ENCODE results near the gene SLC51A. TPM values are rescaled to one million over a fixed set of nuclear protein-coding genes. Genes with fewer than 3 reads are reported as not detected.
"Not testable (repeated sequence)": the region's sequence is repeated elsewhere in the genome, so short reads cannot be mapped to it uniquely, and the experiment has no call there.

SLC51A gene
- total RNA-seq, 1 donor = not detected

GRCh38 chr3:196181127-196181546 is 35.2 kb upstream of the SLC51A start:
- H4K20me1 ChIP-seq (ENCODE audit: insufficient read depth, low read length) = no peaks in the 10 kb centered on the region

GRCh38 chr3:196184169-196184432 is 32.2 kb upstream of the SLC51A start:
- not testable (repeated sequence) for H3K4me3 ChIP-seq (ENCODE audit: insufficient read depth, low read length); H3K27me3 ChIP-seq (ENCODE audit: insufficient read depth, low read length); H3K79me2 ChIP-seq (ENCODE audit: insufficient read depth, low read length); H3K36me3 ChIP-seq (ENCODE audit: insufficient read depth, low read length); DNase-seq (ENCODE audit: insufficient read length, low spot score, missing footprints); H3K4me2 ChIP-seq (ENCODE audit: insufficient read depth, low read length); H4K20me1 ChIP-seq (ENCODE audit: insufficient read depth, low read length); H3K27ac ChIP-seq (ENCODE audit: low read depth, low read length); H3K9me3 ChIP-seq (ENCODE audit: low read depth, low read length); H2AFZ ChIP-seq (ENCODE audit: low read length)
- H3K4me1 ChIP-seq (ENCODE audit: insufficient read depth, low read length) = peaks cover 10% of the 10 kb centered on the region

More at GRCh38 chr3:196181127-196181546, 35.2 kb upstream of the SLC51A start:
- no peaks in the 10 kb centered on the region for H3K79me2 ChIP-seq (ENCODE audit: insufficient read depth, low read length)
- no peak overlapping the region for H3K4me3 ChIP-seq (ENCODE audit: insufficient read depth, low read length)
- no peak for TF ChIP-seq CTCF (IDR thresholded peaks at IDR 0.05; ENCODE audit: extremely low read depth, low read depth, low read length)
- no peak overlapping the region for H3K4me2 ChIP-seq (ENCODE audit: insufficient read depth, low read length)
- no peak overlapping the region for H3K27ac ChIP-seq (ENCODE audit: low read depth, low read length)
- DNase-seq (ENCODE audit: insufficient read length, low spot score, missing footprints) = peak; percentile 15
- H3K4me1 ChIP-seq (ENCODE audit: insufficient read depth, low read length) = peaks cover 10% of the 10 kb centered on the region
- H3K36me3 ChIP-seq (ENCODE audit: insufficient read depth, low read length) = no peaks in the 10 kb centered on the region
- no peak overlapping the region for H2AFZ ChIP-seq (ENCODE audit: low read length)
- H3K27me3 ChIP-seq (ENCODE audit: insufficient read depth, low read length) = no peaks in the 10 kb centered on the region
- H3K9me3 ChIP-seq (ENCODE audit: low read depth, low read length) = no peaks in the 10 kb centered on the region

- H3K36me3 ChIP-seq (ENCODE audit: insufficient read depth, low read length) = no peaks in the 10 kb centered on the region
- no peak overlapping the region for H2AFZ ChIP-seq (ENCODE audit: low read length)
- H4K20me1 ChIP-seq (ENCODE audit: insufficient read depth, low read length) = no peaks in the 10 kb centered on the region
- H3K27me3 ChIP-seq (ENCODE audit: insufficient read depth, low read length) = no peaks in the 10 kb centered on the region
- peaks cover 2% of the 10 kb centered on the region for H3K4me1 ChIP-seq (ENCODE audit: insufficient read depth, low read length)
- H3K79me2 ChIP-seq (ENCODE audit: insufficient read depth, low read length) = no peaks in the 10 kb centered on the region
- no peak overlapping the region for H3K4me3 ChIP-seq (ENCODE audit: insufficient read depth, low read length)
- TF ChIP-seq CTCF (IDR thresholded peaks at IDR 0.05; ENCODE audit: extremely low read depth, low read depth, low read length) = no peak
- DNase-seq (ENCODE audit: insufficient read length, low spot score, missing footprints) = peak; percentile 37
- H3K27ac ChIP-seq (ENCODE audit: low read depth, low read length) = no peak overlapping the region
- no peak overlapping the region for H3K4me2 ChIP-seq (ENCODE audit: insufficient read depth, low read length)
- no peaks in the 10 kb centered on the region for H3K9me3 ChIP-seq (ENCODE audit: low read depth, low read length)
Measured at GRCh38 chr3:196184881-196185280, 31.5 kb upstream of the SLC51A start.

GRCh38 chr3:196186651-196187573 is 29.4 kb upstream of the SLC51A start:
- Histone ChIP-seq H3K79me2 (ENCODE audit: insufficient read depth, low read length) (no peaks in the 10 kb centered on the region), H2AFZ (ENCODE audit: low read length) (peak overlapping the region; percentile 83), H3K4me2 (ENCODE audit: insufficient read depth, low read length) (no peak overlapping the region), H4K20me1 (ENCODE audit: insufficient read depth, low read length) (no peaks in the 10 kb centered on the region), H3K9me3 (ENCODE audit: low read depth, low read length) (no peaks in the 10 kb centered on the region), H3K27me3 (ENCODE audit: insufficient read depth, low read length) (no peaks in the 10 kb centered on the region), H3K4me3 (ENCODE audit: insufficient read depth, low read length) (no peak overlapping the region), H3K27ac (ENCODE audit: low read depth, low read length) (no peak overlapping the region), H3K36me3 (ENCODE audit: insufficient read depth, low read length) (no peaks in the 10 kb centered on the region), H3K4me1 (ENCODE audit: insufficient read depth, low read length) (no peaks in the 10 kb centered on the region)
- TF ChIP-seq CTCF (IDR thresholded peaks at IDR 0.05; ENCODE audit: extremely low read depth, low read depth, low read length) = no peak
- DNase-seq (ENCODE audit: insufficient read length, low spot score, missing footprints) = peak; percentile 52
